ENCODE measurements around the gene PFKFB3. TPM values are rescaled to one million over a fixed set of nuclear protein-coding genes. Genes with fewer than 3 reads are reported as not detected.
"Not testable (repeated sequence)": the region's sequence is repeated elsewhere in the genome, so short reads cannot be mapped to it uniquely, and the experiment has no call there.

PFKFB3 gene
- total RNA-seq, 1 donor from 2014 or later: 14.1 TPM

DNA sequence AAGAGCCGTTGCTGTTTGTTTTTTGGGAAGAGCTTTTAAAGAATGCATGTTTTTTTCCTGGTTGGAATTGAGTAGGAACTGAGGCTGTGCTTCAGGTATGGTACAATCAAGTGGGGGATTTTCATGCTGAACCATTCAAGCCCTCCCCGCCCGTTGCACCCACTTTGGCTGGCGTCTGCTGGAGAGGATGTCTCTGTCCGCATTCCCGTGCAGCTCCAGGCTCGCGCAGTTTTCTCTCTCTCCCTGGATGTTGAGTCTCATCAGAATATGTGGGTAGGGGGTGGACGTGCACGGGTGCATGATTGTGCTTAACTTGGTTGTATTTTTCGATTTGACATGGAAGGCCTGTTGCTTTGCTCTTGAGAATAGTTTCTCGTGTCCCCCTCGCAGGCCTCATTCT is 31.6 kb downstream of the PFKFB3 start:
- no peak overlapping the region for H3K27ac ChIP-seq (replicated peaks)
- H3K4me1 ChIP-seq: peaks cover 6% of the 10 kb centered on the region
- no peak for DNase-seq
- H3K9me3 ChIP-seq (replicated peaks): no peaks in the 10 kb centered on the region
- TF ChIP-seq, protein P1, sequence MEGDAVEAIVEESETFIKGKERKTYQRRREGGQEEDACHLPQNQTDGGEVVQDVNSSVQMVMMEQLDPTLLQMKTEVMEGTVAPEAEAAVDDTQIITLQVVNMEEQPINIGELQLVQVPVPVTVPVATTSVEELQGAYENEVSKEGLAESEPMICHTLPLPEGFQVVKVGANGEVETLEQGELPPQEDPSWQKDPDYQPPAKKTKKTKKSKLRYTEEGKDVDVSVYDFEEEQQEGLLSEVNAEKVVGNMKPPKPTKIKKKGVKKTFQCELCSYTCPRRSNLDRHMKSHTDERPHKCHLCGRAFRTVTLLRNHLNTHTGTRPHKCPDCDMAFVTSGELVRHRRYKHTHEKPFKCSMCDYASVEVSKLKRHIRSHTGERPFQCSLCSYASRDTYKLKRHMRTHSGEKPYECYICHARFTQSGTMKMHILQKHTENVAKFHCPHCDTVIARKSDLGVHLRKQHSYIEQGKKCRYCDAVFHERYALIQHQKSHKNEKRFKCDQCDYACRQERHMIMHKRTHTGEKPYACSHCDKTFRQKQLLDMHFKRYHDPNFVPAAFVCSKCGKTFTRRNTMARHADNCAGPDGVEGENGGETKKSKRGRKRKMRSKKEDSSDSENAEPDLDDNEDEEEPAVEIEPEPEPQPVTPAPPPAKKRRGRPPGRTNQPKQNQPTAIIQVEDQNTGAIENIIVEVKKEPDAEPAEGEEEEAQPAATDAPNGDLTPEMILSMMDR (IDR thresholded peaks at IDR 0.05; ENCODE audit: borderline replicate concordance): no peak
- H3K4me3 ChIP-seq: no peak overlapping the region
- peaks cover 75% of the 10 kb centered on the region for H3K36me3 ChIP-seq
- no peaks in the 10 kb centered on the region for H3K27me3 ChIP-seq (ENCODE audit: low read depth)
- intact Hi-C loops (cut with micrococcal nuclease): no loop called here

DNA sequence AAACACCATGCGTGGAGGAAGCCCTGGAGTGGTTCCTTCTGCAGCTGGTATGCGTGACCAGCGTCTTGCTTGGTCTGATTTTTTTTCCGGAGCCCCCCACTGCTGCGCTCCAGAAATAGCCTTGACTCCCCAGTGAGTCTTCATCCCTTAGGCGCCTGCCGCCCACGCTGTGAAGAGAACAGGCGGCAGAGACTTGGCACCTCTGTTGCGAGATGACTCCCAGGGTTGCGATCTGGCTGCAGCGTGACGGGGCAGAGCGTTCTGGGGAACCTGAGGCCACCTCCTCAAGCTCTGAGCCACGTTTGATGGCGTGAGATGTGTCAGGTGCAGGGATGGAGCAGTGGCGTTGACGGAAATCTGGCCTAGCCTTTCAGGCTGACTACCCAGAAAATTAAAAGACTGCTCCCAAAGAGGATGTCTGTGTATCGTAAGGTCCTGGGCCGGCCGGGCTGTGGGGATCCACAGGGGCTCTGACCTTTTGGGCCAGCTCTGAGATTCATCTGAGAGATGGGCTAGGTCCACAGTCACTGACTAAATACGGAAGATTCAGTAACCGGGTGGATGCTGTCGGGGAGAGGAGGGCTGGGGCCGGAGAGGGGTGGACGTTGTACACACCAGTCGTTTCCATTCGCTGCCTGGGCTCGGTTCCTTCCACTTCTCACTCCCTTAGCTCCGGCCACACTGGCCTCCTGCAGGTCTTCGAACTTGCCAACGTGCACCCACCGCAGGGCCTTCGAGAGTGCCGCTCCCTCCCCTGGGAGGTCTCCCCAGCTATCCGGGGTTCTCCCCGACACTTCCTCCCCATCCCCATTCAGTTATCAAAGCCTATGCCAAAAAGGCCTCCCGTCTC is 33.8 kb downstream of the PFKFB3 start:
- no peak for DNase-seq
- peaks cover 55% of the 10 kb centered on the region for H3K36me3 ChIP-seq
- peaks cover 14% of the 10 kb centered on the region for H3K4me1 ChIP-seq
- no peak overlapping the region for H3K4me3 ChIP-seq
- H3K27ac ChIP-seq (replicated peaks): no peak overlapping the region
- TF ChIP-seq, protein P1 (IDR thresholded peaks at IDR 0.05; ENCODE audit: borderline replicate concordance): no peak
- intact Hi-C loops (cut with micrococcal nuclease): no loop called here
- no peaks in the 10 kb centered on the region for H3K9me3 ChIP-seq (replicated peaks)
- no peaks in the 10 kb centered on the region for H3K27me3 ChIP-seq (ENCODE audit: low read depth)

- Histone ChIP-seq H3K27me3 (ENCODE audit: low read depth) (no peaks in the 10 kb centered on the region), H3K4me1 (peaks cover 17% of the 10 kb centered on the region), H3K4me3 (no peak overlapping the region), H3K27ac (replicated peaks) (no peak overlapping the region), H3K9me3 (replicated peaks) (no peaks in the 10 kb centered on the region), H3K36me3 (peaks cover 49% of the 10 kb centered on the region)
- intact Hi-C loops (cut with micrococcal nuclease): no loop called here
- DNase-seq: no peak
- TF ChIP-seq, protein P1 (IDR thresholded peaks at IDR 0.05; ENCODE audit: borderline replicate concordance): no peak
These were observed 34.4 kb downstream of the PFKFB3 start for GRCh38 chr10:6237199-6237530.

DNA sequence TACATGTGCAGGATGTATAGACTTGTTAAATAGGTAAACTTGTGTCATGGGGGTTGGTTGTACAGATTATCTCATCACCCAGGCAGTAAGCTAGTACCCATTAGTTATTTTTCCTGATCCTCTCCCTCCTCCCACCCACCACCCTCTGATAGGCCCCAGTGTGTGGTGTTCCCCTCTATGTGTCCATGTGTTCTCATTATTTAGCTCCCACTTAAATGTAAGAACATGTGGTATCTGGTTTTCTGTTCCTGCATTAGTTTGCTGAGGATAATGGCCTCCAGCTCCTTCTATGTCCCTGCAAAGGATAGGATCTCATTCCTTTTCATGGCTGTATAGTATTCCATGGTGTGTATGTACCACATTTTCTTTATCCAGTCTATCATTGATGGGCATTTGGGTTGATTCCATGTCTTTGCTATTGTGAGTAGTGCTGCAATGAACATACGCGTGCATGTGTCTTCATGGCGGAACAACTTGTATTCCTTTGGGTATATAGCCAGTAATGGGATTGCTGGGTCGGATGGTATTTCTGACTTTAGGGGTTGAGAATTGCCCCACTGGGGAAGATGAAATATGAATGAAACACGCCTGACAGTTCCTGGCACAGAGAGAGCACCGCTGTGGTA is 36.0 kb downstream of the PFKFB3 start:
- DNase-seq; intact Hi-C loops (cut with micrococcal nuclease); H3K4me3 ChIP-seq; H3K9me3 ChIP-seq (replicated peaks); H3K27me3 ChIP-seq (ENCODE audit: low read depth): not testable (repeated sequence)
- Histone ChIP-seq H3K27ac (replicated peaks) (peak overlapping the region; percentile 30), H3K4me1 (peaks cover 17% of the 10 kb centered on the region), H3K36me3 (peaks cover 34% of the 10 kb centered on the region)

DNA sequence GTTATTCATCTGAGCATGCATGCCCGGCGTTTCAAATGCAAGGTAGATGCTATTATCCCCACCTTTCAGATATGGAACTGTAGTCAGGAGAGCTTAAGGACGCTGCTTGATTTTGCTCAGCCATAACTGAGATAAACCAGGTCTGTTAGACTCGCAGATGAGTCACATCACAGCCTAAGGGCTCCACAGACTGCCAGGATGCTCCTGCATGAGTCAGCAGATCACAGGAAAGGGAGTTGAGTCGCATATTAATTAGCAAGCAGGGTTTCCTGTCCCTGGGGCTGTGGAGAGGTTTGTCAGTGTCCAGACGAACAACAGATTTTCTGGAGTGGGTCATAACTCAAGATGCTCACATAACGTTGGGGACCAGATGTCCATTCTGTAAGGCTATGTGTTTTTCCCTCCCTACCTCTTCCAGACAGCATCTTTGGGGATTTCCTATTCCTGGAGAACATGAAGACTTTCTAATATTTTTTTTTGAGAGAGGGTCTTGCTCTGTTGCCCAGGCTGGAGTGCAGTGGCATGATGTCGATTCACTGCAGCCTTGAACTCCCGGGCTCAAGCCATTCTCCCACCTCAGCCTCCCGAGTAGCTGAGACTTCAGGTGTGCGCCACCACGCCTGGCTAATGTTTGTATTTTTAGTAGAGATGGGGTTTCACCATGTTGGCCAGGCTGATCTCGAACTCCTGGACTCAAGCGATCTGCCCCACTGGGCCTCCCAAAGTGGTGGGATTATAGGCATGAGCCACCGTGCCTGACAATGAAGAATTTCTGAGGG is 36.7 kb downstream of the PFKFB3 start:
- peaks cover 17% of the 10 kb centered on the region for H3K4me1 ChIP-seq
- TF ChIP-seq, protein P1 (IDR thresholded peaks at IDR 0.05; ENCODE audit: borderline replicate concordance): no peak
- H3K4me3 ChIP-seq: no peak overlapping the region
- H3K27ac ChIP-seq (replicated peaks): peak overlapping the region; percentile 30
- H3K36me3 ChIP-seq: peaks cover 27% of the 10 kb centered on the region
- intact Hi-C loops (cut with micrococcal nuclease): no loop called here
- DNase-seq: no peak
- H3K27me3 ChIP-seq (ENCODE audit: low read depth): no peaks in the 10 kb centered on the region
- H3K9me3 ChIP-seq (replicated peaks): no peaks in the 10 kb centered on the region

Measured in left ventricle myocardium inferior (tissue), 1 donor.